K562 (cell line): ENCODE results near the gene GP1BB. TPM values are rescaled to one million over a fixed set of nuclear protein-coding genes. Genes with fewer than 3 reads are reported as not detected.
A peak's percentile ranks its signal among the peaks of the same experiment; 100 is the strongest.

ENCODE experiments used
- ARID1B ChIP-seq: fragments of 450-650 bp; IDR thresholded peaks from 2 replicates; pipeline ENCODE4 v1.6.1; 2016; ENCODE audit warnings: antibody characterized with exemption, mild to moderate bottlenecking, inconsistent platforms
- CBFB ChIP-seq: sonication (generic); formaldehyde crosslinking; IDR thresholded peaks from 2 replicates; pipeline ENCODE4 v1.4.0; 2020; ENCODE audit warnings: mild to moderate bottlenecking, missing genetic modification reagents
- CSDE1 ChIP-seq, 2 experiments: fragments of 450-650 bp; IDR thresholded peaks; 2 replicates each; pipeline ENCODE4 v1.6.1; 2016; ENCODE audit warnings: mild to moderate bottlenecking in 1 of 2
- ELF2 ChIP-seq: fragments of 250-450 bp; sonication (Bioruptor Pico); IDR thresholded peaks from 2 replicates; pipeline ENCODE4 v1.5.0; 2021; ENCODE audit warnings: mild to moderate bottlenecking
- HLTF ChIP-seq: fragments of 450-650 bp; IDR thresholded peaks from 2 replicates; pipeline ENCODE4 v1.6.1; 2016
- JUND ChIP-seq, 2 experiments: IDR thresholded peaks; 2 replicates in 1 of 2; 3 replicates in 1 of 2; pipeline ENCODE4 v1.6.1; 2011; ENCODE audit warnings: borderline replicate concordance in 2 of 2, low read depth in 2 of 2, low read length in 2 of 2, improper control_type of control experiment in 1 of 2, missing biosample characterization in 1 of 2, missing genetic modification characterization in 1 of 2, missing genetic modification reagents in 1 of 2
- MCM5 ChIP-seq: fragments of 450-650 bp; IDR thresholded peaks from 2 replicates; pipeline ENCODE4 v1.6.1; 2016; ENCODE audit warnings: low read depth
- MEF2A ChIP-seq: IDR thresholded peaks from 2 replicates; pipeline ENCODE4 v1.6.1; 2011; ENCODE audit warnings: low read depth, mild to moderate bottlenecking, low read length, moderate library complexity; ENCODE audit not compliant: control insufficient read depth
- NFATC3 ChIP-seq: fragments of 450-650 bp; IDR thresholded peaks from 2 replicates; pipeline ENCODE4 v1.6.1; 2017; ENCODE audit warnings: mild to moderate bottlenecking
- NFYB ChIP-seq: IDR thresholded peaks from 2 replicates; pipeline ENCODE4 v1.6.1; 2011; ENCODE audit warnings: mild to moderate bottlenecking, moderate library complexity; ENCODE audit not compliant: insufficient read length; ENCODE audit errors: extremely low read depth
- POLR2G ChIP-seq: fragments of 200-400 bp; formaldehyde crosslinking; IDR thresholded peaks from 2 replicates; pipeline ENCODE4 v1.6.1; 2017; ENCODE audit warnings: low read depth, mild to moderate bottlenecking, antibody characterized with exemption, low read length, moderate library complexity
- PRPF4 ChIP-seq: fragments of 200-400 bp; formaldehyde crosslinking; IDR thresholded peaks from one replicate; pipeline ENCODE4 v1.6.1; 2017; ENCODE audit warnings: low read length, low read depth, mild to moderate bottlenecking; ENCODE audit not compliant: insufficient read depth, poor library complexity, severe bottlenecking
- PTTG1 ChIP-seq: fragments of 450-650 bp; IDR thresholded peaks from 2 replicates; pipeline ENCODE4 v1.6.1; 2016; ENCODE audit warnings: low read depth, mild to moderate bottlenecking, missing genetic modification characterization, missing compliant biosample characterization
- RERE ChIP-seq: sonication (generic); formaldehyde crosslinking; IDR thresholded peaks from 2 replicates; pipeline ENCODE4 v1.8.0; 2023; ENCODE audit warnings: missing genetic modification reagents, mild to moderate bottlenecking, borderline replicate concordance
- RFX7 ChIP-seq: fragments of 250-450 bp; sonication (Bioruptor Pico); IDR thresholded peaks from 2 replicates; pipeline ENCODE4 v1.5.1; 2021; ENCODE audit warnings: mild to moderate bottlenecking
- TARDBP ChIP-seq: fragments of 450-650 bp; IDR thresholded peaks from 2 replicates; pipeline ENCODE4 v1.6.1; 2016
- ZEB2 ChIP-seq: fragments of 450-650 bp; IDR thresholded peaks from 2 replicates; pipeline ENCODE4 v1.6.1; 2016
- ZNF140 ChIP-seq: fragments of 250-450 bp; sonication (Bioruptor Pico); IDR thresholded peaks from 2 replicates; pipeline ENCODE4 v1.8.0; 2021; ENCODE audit warnings: moderate library complexity, mild to moderate bottlenecking, inconsistent platforms
- ZNF197 ChIP-seq: fragments of 200-800 bp; sonication (Bioruptor generic); IDR thresholded peaks from 2 replicates; pipeline ENCODE4 v1.6.1; 2016; ENCODE audit warnings: low read depth, missing genetic modification characterization, missing compliant biosample characterization
- ZSCAN29 ChIP-seq: fragments of 450-650 bp; IDR thresholded peaks from 2 replicates; pipeline ENCODE4 v1.6.1; 2017
- ZZZ3 ChIP-seq: fragments of 450-650 bp; IDR thresholded peaks from 2 replicates; pipeline ENCODE4 v1.6.1; 2016; ENCODE audit warnings: antibody characterized with exemption, mild to moderate bottlenecking, moderate library complexity
- polyA plus RNA-seq, 8 experiments: library from polyadenylated mRNA; depleted of rRNA in 4 of 8; stranded (reverse) in 5 of 8; unstranded in 3 of 8; fragments of >200 nt; fragmentation: Nextera tagmentation in 2 of 8; fragmentation: Illumina TruSeq in 1 of 8; extraction: Ambion mirVana in 2 of 8; extraction: Trizol in 1 of 8; gene quantifications; 2 replicates each; pipeline versions ENCODE4 v1.2.1 to v1.2.3, GENCODE V29; 2011 to 2014; ENCODE audit warnings: inconsistent platforms in 1 of 8, missing spikeins in 1 of 8
- total RNA-seq, 7 experiments: library from RNA; depleted of rRNA in 6 of 7; stranded (reverse); fragments of >200 nt in 6 of 7; fragmentation: Illumina TruSeq in 2 of 7; extraction: Trizol in 2 of 7; gene quantifications; 2 replicates each; pipeline versions ENCODE4 v1.2.1 to v1.2.3, GENCODE V29; 2011 to 2021; ENCODE audit warnings: low replicate concordance in 1 of 7
- TF ChIP-seq, protein P1 (sequence below): fragments of 250-450 bp; sonication (Bioruptor Pico); IDR thresholded peaks from 2 replicates; pipeline ENCODE4 v1.8.0; 2022; ENCODE audit warnings: moderate library complexity, mild to moderate bottlenecking, inconsistent platforms
- TF ChIP-seq, protein P2 (sequence below): fragments of 250-450 bp; sonication (Bioruptor Pico); IDR thresholded peaks from 2 replicates; pipeline ENCODE4 v1.8.0; 2021; ENCODE audit warnings: moderate library complexity, mild to moderate bottlenecking, inconsistent platforms
- TF ChIP-seq, protein P3 (sequence below): fragments of 450-650 bp; formaldehyde crosslinking; IDR thresholded peaks from 2 replicates; pipeline ENCODE4 v1.4.0; 2022; ENCODE audit warnings: missing genetic modification characterization

The GP1BB gene
- total and polyA plus RNA-seq, 9 of the 15 experiments (the other 6 are each of a cell fraction or from before 2014, with no cell fraction given) = 0.69 to 162 (median 2.8) TPM

GRCh38 chr22:19691007-19691720 lies 32.2 kb upstream of the GP1BB start (continued):
- no peak for TF ChIP-seq NFYB
- no peak for TF ChIP-seq POLR2G
- no peak for TF ChIP-seq MCM5
- TF ChIP-seq PTTG1 (tag) = no peak
- TF ChIP-seq RERE (CRISPR knock-in tag) = no peak
- TF ChIP-seq, protein P1, sequence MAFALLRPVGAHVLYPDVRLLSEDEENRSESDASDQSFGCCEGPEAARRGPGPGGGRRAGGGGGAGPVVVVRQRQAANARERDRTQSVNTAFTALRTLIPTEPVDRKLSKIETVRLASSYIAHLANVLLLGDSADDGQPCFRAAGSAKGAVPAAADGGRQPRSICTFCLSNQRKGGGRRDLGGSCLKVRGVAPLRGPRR (CRISPR knock-in tag) = no peak
- no peak for TF ChIP-seq ZZZ3
- no peak for TF ChIP-seq ZEB2
- no peak for TF ChIP-seq ZSCAN29
- TF ChIP-seq RFX7 (CRISPR knock-in tag) = 0 out of 2 replicates have a peak, but pooled peaks have one; percentile 2
- no peak for TF ChIP-seq NFATC3
- TF ChIP-seq, protein P2, sequence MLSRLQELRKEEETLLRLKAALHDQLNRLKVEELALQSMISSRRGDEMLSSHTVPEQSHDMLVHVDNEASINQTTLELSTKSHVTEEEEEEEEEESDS (CRISPR knock-in tag) = no peak
- no peak for TF ChIP-seq TARDBP
- no peak for TF ChIP-seq ARID1B
- TF ChIP-seq ELF2 = no peak
- TF ChIP-seq ZNF197 (CRISPR knock-in tag) = no peak
- TF ChIP-seq JUND (IDR thresholded peaks at IDR 0.05; ENCODE audit: borderline replicate concordance, low read depth, low read length) = no peak
- TF ChIP-seq JUND (tag; IDR thresholded peaks at IDR 0.05; ENCODE audit: borderline replicate concordance, low read depth, low read length) = no peak
- TF ChIP-seq PRPF4 = no peak
- TF ChIP-seq CBFB (CRISPR knock-in tag) = no peak
- TF ChIP-seq HLTF = no peak
- TF ChIP-seq, protein P3, sequence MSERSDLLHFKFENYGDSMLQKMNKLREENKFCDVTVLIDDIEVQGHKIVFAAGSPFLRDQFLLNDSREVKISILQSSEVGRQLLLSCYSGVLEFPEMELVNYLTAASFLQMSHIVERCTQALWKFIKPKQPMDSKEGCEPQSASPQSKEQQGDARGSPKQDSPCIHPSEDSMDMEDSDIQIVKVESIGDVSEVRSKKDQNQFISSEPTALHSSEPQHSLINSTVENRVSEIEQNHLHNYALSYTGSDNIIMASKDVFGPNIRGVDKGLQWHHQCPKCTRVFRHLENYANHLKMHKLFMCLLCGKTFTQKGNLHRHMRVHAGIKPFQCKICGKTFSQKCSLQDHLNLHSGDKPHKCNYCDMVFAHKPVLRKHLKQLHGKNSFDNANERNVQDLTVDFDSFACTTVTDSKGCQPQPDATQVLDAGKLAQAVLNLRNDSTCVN (CRISPR knock-in tag) = no peak
- TF ChIP-seq MEF2A = no peak
- no peak for TF ChIP-seq ZNF140 (CRISPR knock-in tag)
- TF ChIP-seq CSDE1 (IDR thresholded peaks at IDR 0.05) = no peak
